ENCODE measurements around the gene PACC1. TPM values are rescaled to one million over a fixed set of nuclear protein-coding genes. Genes with fewer than 3 reads are reported as not detected.
"Not testable (repeated sequence)": the region's sequence is repeated elsewhere in the genome, so short reads cannot be mapped to it uniquely, and the experiment has no call there.

Gene PACC1
- total and polyA plus RNA-seq, 8 donors = 1.7 to 3.4 (median 3.2) TPM

GRCh38 chr1:212402666-212403321 lies 11.9 kb downstream of the PACC1 start:
- no peak for DNase-seq
- intact Hi-C loops (cut with DNase I) = no loop called here
- WGBS, 2 donors = 90 to 92% methylated on average over 7 of the region's 7 CpGs
- Histone ChIP-seq H3K9me3 (no peaks in the 10 kb centered on the region), H3K27ac (no peak overlapping the region), H3K4me1 (no peaks in the 10 kb centered on the region), H3K27me3 (no peaks in the 10 kb centered on the region), H3K4me3 (no peak overlapping the region), H3K36me3 (peaks cover 0 to 4% (median 0%) of the 10 kb centered on the region in 3 donors)
- FAIRE-seq = no peak
- TF ChIP-seq CTCF (IDR thresholded peaks at IDR 0.05) = no peak
- no peak for ATAC-seq

- DNase-seq = no peak
- intact Hi-C loops (cut with DNase I) = no loop called here
- Histone ChIP-seq H3K4me3 (no peak overlapping the region), H3K27ac (no peak overlapping the region), H3K9me3 (no peaks in the 10 kb centered on the region), H3K36me3 (peaks cover 0 to 4% (median 0%) of the 10 kb centered on the region in 3 donors), H3K27me3 (no peaks in the 10 kb centered on the region), H3K4me1 (no peaks in the 10 kb centered on the region)
- 84 to 90% methylated on average over 7 of the region's 7 CpGs for WGBS, 2 donors
- ATAC-seq = no peak
- TF ChIP-seq CTCF (IDR thresholded peaks at IDR 0.05) = no peak
- FAIRE-seq = no peak
These were observed 12.7 kb downstream of the PACC1 start for GRCh38 chr1:212401838-212402582.

GRCh38 chr1:212401042-212401441 lies 13.6 kb downstream of the PACC1 start:
- no peak for DNase-seq
- ATAC-seq = no peak
- Histone ChIP-seq H3K27me3 (no peaks in the 10 kb centered on the region), H3K27ac (no peak overlapping the region), H3K4me3 (no peak overlapping the region), H3K4me1 (no peaks in the 10 kb centered on the region), H3K36me3 (no peaks in the 10 kb centered on the region), H3K9me3 (no peaks in the 10 kb centered on the region)
- FAIRE-seq = no peak
- TF ChIP-seq CTCF (IDR thresholded peaks at IDR 0.05) = no peak
- intact Hi-C loops (cut with DNase I) = no loop called here
- WGBS, 2 donors = 98% methylated on average over 4 of the region's 4 CpGs

- Histone ChIP-seq H3K4me3 (no peak overlapping the region), H3K36me3 (no peaks in the 10 kb centered on the region), H3K9me3 (no peaks in the 10 kb centered on the region), H3K27ac (no peak overlapping the region), H3K27me3 (no peaks in the 10 kb centered on the region), H3K4me1 (no peaks in the 10 kb centered on the region)
- intact Hi-C loops (cut with DNase I) = no loop called here
- no peak for TF ChIP-seq CTCF (IDR thresholded peaks at IDR 0.05)
- no peak for ATAC-seq
- no peak for FAIRE-seq
- no peak for DNase-seq
- 92 to 96% methylated on average over 1 of the region's 1 CpG for WGBS, 2 donors
These were observed 17.5 kb downstream of the PACC1 start for GRCh38 chr1:212397171-212397570.

GRCh38 chr1:212396638-212397037 lies 18.0 kb downstream of the PACC1 start:
- no peaks in the 10 kb centered on the region for H3K4me1 ChIP-seq
- H3K27ac ChIP-seq = no peak overlapping the region
- FAIRE-seq (no peak), DNase-seq (no peak), ATAC-seq (no peak)
- H3K4me3 ChIP-seq = no peak overlapping the region
- no peaks in the 10 kb centered on the region for H3K36me3 ChIP-seq
- TF ChIP-seq CTCF (IDR thresholded peaks at IDR 0.05) = no peak
- intact Hi-C loops (cut with DNase I) = no loop called here
- no peaks in the 10 kb centered on the region for H3K27me3 ChIP-seq
- WGBS, 2 donors = 95 to 96% methylated on average over 3 of the region's 3 CpGs
- H3K9me3 ChIP-seq = no peaks in the 10 kb centered on the region

- FAIRE-seq; H3K27me3 ChIP-seq; intact Hi-C loops (cut with DNase I); H3K9me3 ChIP-seq; H3K4me1 ChIP-seq; H3K36me3 ChIP-seq; H3K27ac ChIP-seq; DNase-seq; ATAC-seq; H3K4me3 ChIP-seq: not testable (repeated sequence)
- WGBS, 2 donors = 92 to 96% methylated on average over 5 of the region's 6 CpGs
These were observed 18.8 kb downstream of the PACC1 start for GRCh38 chr1:212395678-212396437.
